Measurements from ENCODE around the gene PRKCA. TPM values are rescaled to one million over a fixed set of nuclear protein-coding genes. Genes with fewer than 3 reads are reported as not detected.

PRKCA gene
- total RNA-seq, 1 donor from 2014 or later, result 80.1 TPM

DNA sequence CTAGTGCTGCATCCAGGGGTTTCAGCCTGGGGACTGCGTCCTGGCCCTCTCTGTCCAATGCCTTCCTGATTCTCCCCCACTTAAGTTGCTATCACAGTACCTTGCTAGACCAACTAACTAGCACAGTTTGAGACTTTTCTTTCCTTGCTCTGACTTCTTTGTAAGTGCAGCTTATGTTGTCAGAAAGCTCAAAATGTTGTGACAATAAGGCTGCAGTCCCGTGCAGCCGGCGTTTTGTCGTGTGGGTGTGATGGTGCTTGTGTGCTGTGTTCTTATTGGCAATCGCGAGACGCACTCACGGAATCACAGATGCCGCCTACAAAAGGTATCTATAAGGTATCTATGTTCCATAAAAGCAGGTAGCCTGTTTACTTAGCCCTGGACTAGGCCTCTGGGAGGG, 132.8 kb downstream of the PRKCA start:
- Mint-ChIP-seq H3K27ac (ENCODE audit: unreplicated experiment) (no peak overlapping the region), H3K4me3 (ENCODE audit: unreplicated experiment) (no peak overlapping the region), H3K36me3 (ENCODE audit: unreplicated experiment) (no peaks in the 10 kb centered on the region), H3K9me3 (ENCODE audit: unreplicated experiment) (no peaks in the 10 kb centered on the region), H3K27me3 (ENCODE audit: unreplicated experiment) (no peaks in the 10 kb centered on the region), H3K4me1 (ENCODE audit: unreplicated experiment) (peaks cover 33% of the 10 kb centered on the region)
- TF ChIP-seq, protein P1, sequence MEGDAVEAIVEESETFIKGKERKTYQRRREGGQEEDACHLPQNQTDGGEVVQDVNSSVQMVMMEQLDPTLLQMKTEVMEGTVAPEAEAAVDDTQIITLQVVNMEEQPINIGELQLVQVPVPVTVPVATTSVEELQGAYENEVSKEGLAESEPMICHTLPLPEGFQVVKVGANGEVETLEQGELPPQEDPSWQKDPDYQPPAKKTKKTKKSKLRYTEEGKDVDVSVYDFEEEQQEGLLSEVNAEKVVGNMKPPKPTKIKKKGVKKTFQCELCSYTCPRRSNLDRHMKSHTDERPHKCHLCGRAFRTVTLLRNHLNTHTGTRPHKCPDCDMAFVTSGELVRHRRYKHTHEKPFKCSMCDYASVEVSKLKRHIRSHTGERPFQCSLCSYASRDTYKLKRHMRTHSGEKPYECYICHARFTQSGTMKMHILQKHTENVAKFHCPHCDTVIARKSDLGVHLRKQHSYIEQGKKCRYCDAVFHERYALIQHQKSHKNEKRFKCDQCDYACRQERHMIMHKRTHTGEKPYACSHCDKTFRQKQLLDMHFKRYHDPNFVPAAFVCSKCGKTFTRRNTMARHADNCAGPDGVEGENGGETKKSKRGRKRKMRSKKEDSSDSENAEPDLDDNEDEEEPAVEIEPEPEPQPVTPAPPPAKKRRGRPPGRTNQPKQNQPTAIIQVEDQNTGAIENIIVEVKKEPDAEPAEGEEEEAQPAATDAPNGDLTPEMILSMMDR (IDR thresholded peaks at IDR 0.05), result no peak
- no peak for DNase-seq (ENCODE audit: extremely low spot score, unreplicated experiment)

DNA sequence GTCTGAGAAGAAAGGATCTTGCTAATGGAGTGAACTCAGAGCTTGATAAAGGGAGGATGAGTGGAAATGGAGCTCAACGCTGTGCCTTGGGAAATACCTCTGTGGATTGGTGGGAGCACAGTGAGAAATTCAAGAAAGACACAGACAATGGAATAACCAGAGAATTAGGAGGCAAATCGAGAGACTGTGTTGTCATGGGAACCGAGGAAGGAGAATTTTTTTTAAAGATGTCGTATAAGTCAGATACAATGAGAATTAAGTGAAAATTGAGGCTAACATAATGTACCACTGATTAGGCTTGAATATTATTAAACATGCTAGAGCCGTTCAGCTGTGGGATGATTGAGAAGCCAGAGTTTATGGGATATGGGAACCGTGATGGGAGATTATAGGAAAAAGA, 134.2 kb downstream of the PRKCA start:
- no peaks in the 10 kb centered on the region for H3K27me3 Mint-ChIP-seq (ENCODE audit: unreplicated experiment)
- no peaks in the 10 kb centered on the region for H3K9me3 Mint-ChIP-seq (ENCODE audit: unreplicated experiment)
- no peak for DNase-seq (ENCODE audit: extremely low spot score, unreplicated experiment)
- no peak overlapping the region for H3K4me3 Mint-ChIP-seq (ENCODE audit: unreplicated experiment)
- H3K36me3 Mint-ChIP-seq (ENCODE audit: unreplicated experiment), result no peaks in the 10 kb centered on the region
- TF ChIP-seq, protein P1 (IDR thresholded peaks at IDR 0.05), result no peak
- H3K27ac Mint-ChIP-seq (ENCODE audit: unreplicated experiment), result no peak overlapping the region
- H3K4me1 Mint-ChIP-seq (ENCODE audit: unreplicated experiment), result peaks cover 32% of the 10 kb centered on the region

DNA sequence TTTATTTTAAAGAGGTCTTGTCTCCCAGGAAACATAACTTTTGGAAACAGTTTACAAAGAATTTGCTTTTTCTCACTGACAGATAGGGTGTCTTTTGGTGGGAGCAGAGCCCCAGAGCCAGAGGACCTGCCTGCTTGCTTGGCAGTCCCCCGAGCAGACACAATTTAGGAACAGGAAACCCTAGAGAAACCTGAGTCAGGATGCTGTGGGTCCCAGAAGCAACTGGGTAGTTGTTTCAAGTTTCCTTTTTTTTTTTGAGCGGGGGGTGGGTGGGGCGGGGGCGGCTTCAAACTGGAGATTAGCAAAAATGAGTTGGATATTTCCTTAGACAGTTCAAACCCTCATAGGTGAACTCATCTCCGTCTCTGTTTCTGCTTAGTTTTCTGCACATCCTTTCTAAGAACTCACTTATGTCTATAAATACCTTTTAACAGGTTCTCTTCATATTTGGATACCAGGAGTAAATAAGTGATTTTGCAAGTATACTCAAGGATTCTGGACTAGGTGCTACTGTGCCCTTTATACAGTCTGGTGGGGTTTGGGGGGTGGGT, 135.1 kb downstream of the PRKCA start:
- Mint-ChIP-seq H3K27me3 (ENCODE audit: unreplicated experiment) (no peaks in the 10 kb centered on the region), H3K9me3 (ENCODE audit: unreplicated experiment) (no peaks in the 10 kb centered on the region), H3K36me3 (ENCODE audit: unreplicated experiment) (peaks cover 1% of the 10 kb centered on the region), H3K4me3 (ENCODE audit: unreplicated experiment) (no peak overlapping the region), H3K27ac (ENCODE audit: unreplicated experiment) (no peak overlapping the region), H3K4me1 (ENCODE audit: unreplicated experiment) (peaks cover 26% of the 10 kb centered on the region)
- TF ChIP-seq, protein P1 (IDR thresholded peaks at IDR 0.05), result no peak
- no peak for DNase-seq (ENCODE audit: extremely low spot score, unreplicated experiment)

DNA sequence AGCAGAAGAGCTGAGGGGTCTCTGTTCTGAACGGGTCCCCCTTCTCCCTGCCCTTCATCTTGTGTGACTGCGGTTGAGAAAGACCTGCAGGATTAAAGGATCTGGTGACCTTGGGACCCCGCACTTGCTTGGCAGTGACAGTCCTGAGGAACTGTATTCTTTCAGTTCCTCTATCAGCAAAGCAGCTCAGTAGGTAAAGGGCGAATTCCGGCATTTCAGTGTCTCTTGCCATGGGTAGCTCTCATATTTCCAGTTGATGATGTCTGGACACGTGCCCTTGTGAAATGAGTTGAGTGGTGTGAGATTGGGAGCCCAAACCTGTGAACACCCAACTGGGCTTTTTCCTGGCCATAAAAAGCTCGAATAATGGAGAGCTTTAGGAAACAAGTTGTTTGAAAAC, 135.7 kb downstream of the PRKCA start:
- no peak overlapping the region for H3K4me3 Mint-ChIP-seq (ENCODE audit: unreplicated experiment)
- DNase-seq (ENCODE audit: extremely low spot score, unreplicated experiment), result no peak
- H3K27me3 Mint-ChIP-seq (ENCODE audit: unreplicated experiment), result no peaks in the 10 kb centered on the region
- TF ChIP-seq, protein P1 (IDR thresholded peaks at IDR 0.05), result no peak
- no peak overlapping the region for H3K27ac Mint-ChIP-seq (ENCODE audit: unreplicated experiment)
- peaks cover 23% of the 10 kb centered on the region for H3K4me1 Mint-ChIP-seq (ENCODE audit: unreplicated experiment)
- peaks cover 6% of the 10 kb centered on the region for H3K36me3 Mint-ChIP-seq (ENCODE audit: unreplicated experiment)
- no peaks in the 10 kb centered on the region for H3K9me3 Mint-ChIP-seq (ENCODE audit: unreplicated experiment)

DNA sequence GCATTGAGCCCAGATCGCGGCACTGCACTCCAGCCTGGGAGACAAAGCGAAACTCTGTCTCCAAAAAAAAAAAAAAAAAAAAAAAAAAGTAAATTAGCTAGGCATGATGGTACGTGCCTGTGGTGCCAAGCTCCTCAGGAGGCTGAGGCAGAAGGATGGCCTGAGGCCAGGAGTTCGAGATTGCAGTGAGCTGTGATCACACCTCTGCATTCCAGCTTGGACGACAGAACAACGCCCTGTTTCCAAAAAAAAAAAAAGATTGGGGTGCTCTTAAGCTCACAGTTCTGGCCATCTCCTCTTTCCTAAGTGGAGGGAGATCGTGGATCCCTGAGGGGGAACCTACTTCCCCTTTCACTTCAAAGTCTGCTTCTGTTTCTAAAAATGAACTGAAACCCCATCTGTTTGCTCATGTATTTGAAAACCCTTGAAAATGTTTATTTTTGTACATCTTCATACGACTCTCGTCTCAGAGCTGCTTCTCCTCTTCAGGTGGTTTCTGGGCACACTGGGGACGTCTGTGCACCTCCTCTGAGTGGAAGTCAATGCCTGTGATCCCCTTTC, 138.8 kb downstream of the PRKCA start:
- TF ChIP-seq, protein P1 (IDR thresholded peaks at IDR 0.05), result no peak
- Mint-ChIP-seq H3K27ac (ENCODE audit: unreplicated experiment) (peak overlapping the region; percentile 71), H3K9me3 (ENCODE audit: unreplicated experiment) (no peaks in the 10 kb centered on the region), H3K36me3 (ENCODE audit: unreplicated experiment) (peaks cover 6% of the 10 kb centered on the region), H3K4me1 (ENCODE audit: unreplicated experiment) (peaks cover 38% of the 10 kb centered on the region), H3K27me3 (ENCODE audit: unreplicated experiment) (no peaks in the 10 kb centered on the region), H3K4me3 (ENCODE audit: unreplicated experiment) (no peak overlapping the region)
- no peak for DNase-seq (ENCODE audit: extremely low spot score, unreplicated experiment)

All from osteocyte (in vitro differentiated cells).